GM10248 (cell line): ENCODE measurements around the gene KCNK3.

Source experiments
- CTCF ChIA-PET: fragments of 300-600 bp; sonication (Branson Sonifier 250); formaldehyde crosslinking; extraction: SDS; loops from one replicate; lab custom pipeline; 2021; ENCODE audit warnings: antibody characterized with exemption; lab: Yijun Ruan, JAX
- POLR2A ChIA-PET: fragments of 350-650 bp; sonication (Branson Sonifier 250); formaldehyde crosslinking; extraction: SDS; loops from one replicate; lab custom pipeline; 2020; ENCODE audit warnings: antibody characterized with exemption; lab: Yijun Ruan, JAX
- DNase-seq: peaks from one replicate; pipeline ENCODE4 v3.0.0; 2012; ENCODE audit errors: extremely low spot score
- TF ChIP-seq, protein P1 (sequence below): IDR thresholded peaks from 2 replicates; pipeline ENCODE4 v1.5.1; 2012; ENCODE audit warnings: mild to moderate bottlenecking, low read depth; ENCODE audit errors: extremely low read depth, missing control alignments, control extremely low read depth

KCNK3 gene

DNA sequence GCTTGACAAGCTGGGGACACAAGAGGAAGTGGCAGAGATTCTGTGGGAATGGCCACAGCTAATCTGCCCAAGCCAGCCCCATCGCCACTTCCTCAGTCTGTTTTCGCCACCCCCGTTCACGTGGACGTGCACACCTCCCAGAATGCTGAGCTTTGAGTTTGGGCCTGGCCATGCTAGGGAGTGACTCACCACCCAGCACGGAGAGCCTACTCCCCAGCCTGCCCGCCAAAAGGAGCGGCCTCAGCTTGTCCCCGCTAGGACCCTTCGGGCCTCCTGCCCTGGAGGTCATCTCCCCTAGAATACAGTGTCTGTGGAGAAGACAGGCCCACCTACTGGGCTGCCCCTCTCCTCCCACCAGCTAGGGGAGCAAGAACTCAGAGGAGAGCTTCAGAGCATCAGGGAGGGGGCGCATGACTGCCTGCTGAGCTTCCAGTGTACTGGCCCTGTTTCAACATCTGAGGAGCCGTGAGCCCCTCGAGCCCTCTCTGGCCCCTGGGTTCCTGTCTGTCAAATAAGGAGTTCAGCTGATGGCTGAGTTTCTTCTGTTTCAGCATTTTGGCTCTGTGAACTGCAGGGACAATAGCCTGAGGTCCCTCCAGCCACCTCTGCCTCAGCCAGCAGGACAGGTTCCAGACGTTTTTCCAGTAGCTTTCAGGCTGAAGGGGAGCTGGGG lies 76.7 kb downstream of the KCNK3 start:
- ChIA-PET CTCF (interaction anchor here (0.9 to 5.2 kb wide), 4 partner anchors 10 to 77 kb away, joined by 3 to 22 read pairs (median 3); no protein-coding TSS in a partner anchor), POLR2A (no interaction called here)
- TF ChIP-seq, protein P1, sequence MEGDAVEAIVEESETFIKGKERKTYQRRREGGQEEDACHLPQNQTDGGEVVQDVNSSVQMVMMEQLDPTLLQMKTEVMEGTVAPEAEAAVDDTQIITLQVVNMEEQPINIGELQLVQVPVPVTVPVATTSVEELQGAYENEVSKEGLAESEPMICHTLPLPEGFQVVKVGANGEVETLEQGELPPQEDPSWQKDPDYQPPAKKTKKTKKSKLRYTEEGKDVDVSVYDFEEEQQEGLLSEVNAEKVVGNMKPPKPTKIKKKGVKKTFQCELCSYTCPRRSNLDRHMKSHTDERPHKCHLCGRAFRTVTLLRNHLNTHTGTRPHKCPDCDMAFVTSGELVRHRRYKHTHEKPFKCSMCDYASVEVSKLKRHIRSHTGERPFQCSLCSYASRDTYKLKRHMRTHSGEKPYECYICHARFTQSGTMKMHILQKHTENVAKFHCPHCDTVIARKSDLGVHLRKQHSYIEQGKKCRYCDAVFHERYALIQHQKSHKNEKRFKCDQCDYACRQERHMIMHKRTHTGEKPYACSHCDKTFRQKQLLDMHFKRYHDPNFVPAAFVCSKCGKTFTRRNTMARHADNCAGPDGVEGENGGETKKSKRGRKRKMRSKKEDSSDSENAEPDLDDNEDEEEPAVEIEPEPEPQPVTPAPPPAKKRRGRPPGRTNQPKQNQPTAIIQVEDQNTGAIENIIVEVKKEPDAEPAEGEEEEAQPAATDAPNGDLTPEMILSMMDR = no peak
- DNase-seq = no peak

DNA sequence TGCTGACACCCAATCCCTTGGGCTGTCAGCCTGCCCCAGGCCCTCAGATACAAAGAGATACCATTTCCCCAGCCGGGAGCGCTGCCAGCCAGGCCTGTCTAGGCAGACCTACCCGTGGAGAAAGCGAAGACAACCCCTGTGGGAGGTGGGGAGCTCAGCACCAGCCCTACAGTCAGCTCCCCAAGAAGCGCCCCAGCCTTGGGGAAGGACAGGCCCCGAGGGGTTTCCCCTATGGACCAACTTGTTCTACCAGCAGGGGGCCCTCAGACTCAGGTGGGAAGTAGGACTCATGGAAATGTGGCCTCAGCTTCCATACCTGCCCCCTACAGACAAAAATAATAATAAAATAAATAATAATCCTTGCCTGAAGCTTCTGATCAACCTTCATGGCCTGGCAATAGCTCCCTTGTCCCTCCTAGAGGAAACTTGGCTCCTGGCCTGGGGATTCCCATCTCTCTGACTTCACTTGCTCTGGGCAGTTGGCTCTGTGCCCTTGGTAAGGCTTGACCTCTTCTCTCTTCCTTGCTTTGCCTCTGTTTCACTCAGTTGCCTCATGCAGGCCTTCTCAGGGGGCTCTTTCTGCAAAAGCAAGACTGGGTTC lies 78.6 kb downstream of the KCNK3 start:
- peak; percentile 40 for DNase-seq
- TF ChIP-seq, protein P1 = peak; percentile 18
- CTCF ChIA-PET = interaction anchor here (1.1 to 5.2 kb wide), 5 partner anchors 9 to 29 kb away, joined by 3 to 22 read pairs (median 4); no protein-coding TSS in a partner anchor
- POLR2A ChIA-PET = no interaction called here

DNA sequence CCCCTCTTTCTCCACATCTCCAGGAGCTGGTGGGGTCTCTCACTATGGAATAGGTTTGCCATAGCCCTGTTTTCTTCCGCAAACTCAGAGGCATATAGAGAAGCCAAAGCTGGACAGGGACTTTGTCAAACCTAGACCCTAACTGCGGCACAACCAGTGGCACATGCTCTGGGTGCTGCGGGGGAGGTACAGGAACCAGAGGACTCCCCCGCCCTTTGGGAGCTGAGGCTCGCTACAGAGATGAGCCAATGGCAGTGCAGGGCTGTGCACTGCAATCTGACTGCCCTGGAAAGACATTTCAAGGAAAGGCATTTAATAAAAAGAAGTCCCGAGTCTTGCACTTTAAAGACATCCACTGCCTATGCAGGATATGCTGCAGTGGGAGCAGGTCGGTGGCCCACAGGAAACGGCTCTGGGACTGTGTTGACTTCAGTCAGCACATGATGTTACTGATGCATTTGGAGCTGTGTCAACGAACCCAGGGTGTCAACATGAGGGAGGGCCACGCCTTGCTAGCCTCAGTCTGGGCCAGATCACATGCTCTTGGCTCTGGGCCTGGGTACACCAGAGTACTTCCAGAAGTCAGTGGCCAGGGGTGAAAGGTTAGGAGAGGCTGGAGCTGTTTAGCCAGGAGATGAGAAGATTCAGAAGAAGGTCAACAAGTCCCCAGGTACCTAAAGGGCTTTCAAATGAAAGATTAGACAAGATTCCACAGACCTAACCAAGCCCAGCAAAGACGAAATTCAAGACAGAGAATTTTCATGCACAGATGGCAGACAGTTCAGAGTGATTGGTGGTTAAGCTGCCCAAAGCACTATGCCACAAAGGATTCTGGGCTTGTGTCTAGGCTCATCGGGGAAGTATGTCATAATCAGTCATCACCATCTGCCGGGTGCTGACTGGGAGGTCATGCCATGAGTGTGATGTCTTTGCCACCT lies 79.8 kb downstream of the KCNK3 start:
- TF ChIP-seq, protein P1 = no peak
- CTCF ChIA-PET = interaction anchor here (1.3 to 5.2 kb wide), 4 partner anchors 9 to 30 kb away, joined by 3 to 22 read pairs (median 6); no protein-coding TSS in a partner anchor
- no peak for DNase-seq
- POLR2A ChIA-PET = no interaction called here

DNA sequence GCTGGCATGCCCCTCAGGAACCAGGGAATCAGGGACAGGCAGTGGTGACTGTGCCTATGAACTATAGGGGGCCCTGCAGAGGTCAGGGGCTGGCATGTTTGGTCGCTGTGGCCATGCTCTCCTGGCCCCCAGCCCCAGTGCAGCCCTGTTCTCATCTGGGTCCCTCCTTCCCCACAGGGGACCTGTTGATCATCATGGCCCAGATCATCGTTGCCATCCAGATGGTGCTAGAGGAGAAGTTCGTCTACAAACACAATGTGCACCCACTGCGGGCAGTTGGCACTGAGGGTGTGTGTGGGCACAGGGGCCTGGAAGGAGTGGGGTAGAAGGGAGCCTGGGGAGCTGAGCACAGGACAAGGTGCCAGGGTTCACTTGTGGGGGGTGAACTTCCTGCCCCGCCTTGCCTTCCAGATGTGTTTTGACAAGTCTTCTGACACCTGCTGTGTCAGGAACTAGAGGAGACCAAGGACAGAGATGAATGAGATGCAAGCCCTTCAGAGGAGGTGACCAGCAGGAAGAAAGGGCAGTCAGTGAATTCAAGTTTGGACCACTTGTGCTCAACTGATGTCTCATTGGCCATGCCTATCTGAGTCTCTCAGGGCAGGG lies 83.8 kb downstream of the KCNK3 start:
- POLR2A ChIA-PET = interaction anchor here (0.6 kb wide), 1 partner anchor 553 kb away, joined by 3 read pairs; no protein-coding TSS in a partner anchor
- TF ChIP-seq, protein P1 = no peak

DNA sequence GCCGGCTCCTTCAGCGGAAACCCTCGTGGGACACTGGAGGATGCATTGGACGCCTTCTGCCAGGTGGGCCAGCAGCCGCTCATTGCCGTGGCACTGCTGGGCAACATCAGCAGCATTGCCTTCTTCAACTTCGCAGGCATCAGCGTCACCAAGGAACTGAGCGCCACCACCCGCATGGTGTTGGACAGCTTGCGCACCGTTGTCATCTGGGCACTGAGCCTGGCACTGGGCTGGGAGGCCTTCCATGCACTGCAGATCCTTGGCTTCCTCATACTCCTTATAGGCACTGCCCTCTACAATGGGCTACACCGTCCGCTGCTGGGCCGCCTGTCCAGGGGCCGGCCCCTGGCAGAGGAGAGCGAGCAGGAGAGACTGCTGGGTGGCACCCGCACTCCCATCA lies 85.6 kb downstream of the KCNK3 start:
- POLR2A ChIA-PET = no interaction called here
- CTCF ChIA-PET = interaction anchor here (1.5 kb wide), 1 partner anchor 31 kb away, joined by 4 read pairs; no protein-coding TSS in a partner anchor
- no peak for DNase-seq
- TF ChIP-seq, protein P1 = no peak

More for the DNA sequence above, 83.8 kb downstream of the KCNK3 start:
- no peak for DNase-seq
- CTCF ChIA-PET = interaction anchor here (1.1 to 1.5 kb wide), 2 partner anchors 10 to 29 kb away, joined by 3 to 4 read pairs; no protein-coding TSS in a partner anchor

DNA sequence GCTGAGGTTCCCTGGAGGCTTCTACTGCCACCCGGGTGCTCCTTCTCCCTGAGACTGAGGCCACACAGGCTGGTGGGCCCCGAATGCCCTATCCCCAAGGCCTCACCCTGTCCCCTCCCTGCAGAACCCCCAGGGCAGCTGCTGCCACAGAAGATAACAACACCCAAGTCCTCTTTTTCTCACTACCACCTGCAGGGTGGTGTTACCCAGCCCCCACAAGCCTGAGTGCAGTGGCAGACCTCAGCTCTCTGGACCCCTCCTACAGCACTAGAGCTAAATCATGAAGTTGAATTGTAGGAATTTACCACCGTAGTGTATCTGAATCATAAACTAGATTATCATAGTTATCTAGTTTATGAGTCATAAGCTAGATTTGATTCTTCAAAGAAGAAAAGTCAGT lies 86.0 kb downstream of the KCNK3 start:
- DNase-seq = no peak

More for the DNA sequence above, 86.0 kb downstream of the KCNK3 start:
- ChIA-PET CTCF (no interaction called here), POLR2A (no interaction called here)
- TF ChIP-seq, protein P1 = no peak
